ENCODE results near the gene ZNF235. TPM values are rescaled to one million over a fixed set of nuclear protein-coding genes. Genes with fewer than 3 reads are reported as not detected.
"Not testable (repeated sequence)": the region's sequence is repeated elsewhere in the genome, so short reads cannot be mapped to it uniquely, and the experiment has no call there.

ZNF235 gene
- total and polyA plus RNA-seq, 8 donors = 0.89 to 14.9 (median 1.4) TPM

DNA sequence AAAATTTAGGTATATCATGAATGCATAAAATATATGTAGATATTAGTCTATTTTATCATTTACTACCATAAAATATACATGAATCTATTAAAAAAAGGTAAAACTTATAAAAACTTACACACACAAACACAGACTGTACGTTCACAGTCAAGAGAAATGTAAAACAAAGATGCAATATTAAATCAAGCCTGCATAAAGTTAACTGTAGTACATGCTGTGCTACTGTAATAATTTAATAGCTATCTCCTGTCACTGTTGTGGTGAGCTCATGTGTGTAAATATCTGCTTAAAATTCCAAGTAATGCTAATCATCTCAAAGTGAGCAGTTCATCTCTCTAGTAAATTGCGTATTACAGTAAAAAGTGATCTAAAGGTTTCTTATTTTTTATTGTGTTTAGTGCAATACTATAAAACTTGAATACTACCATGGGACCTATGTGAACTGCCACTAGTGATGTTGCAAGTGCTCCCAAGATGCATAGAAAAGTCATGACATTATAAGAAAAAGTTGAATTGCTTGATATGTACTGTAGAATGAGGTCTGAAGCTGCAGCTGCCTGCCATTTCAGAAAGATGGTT, 45.9 kb downstream of the ZNF235 start:
- 94 to 98% (median 96%) methylated on average over 2 of the region's 2 CpGs for WGBS, 5 donors
- H3K9me3 ChIP-seq = peaks cover 20 to 98% (median 90%) of the 10 kb centered on the region in 4 donors
- H3K4me1 ChIP-seq = no peaks in the 10 kb centered on the region
- no peaks in the 10 kb centered on the region for H3K27me3 ChIP-seq
- intact Hi-C loops (cut with DNase I; ENCODE audit: low total_unique reads) = no loop called here
- TF ChIP-seq EP300 (IDR thresholded peaks at IDR 0.05) = no peak
- DNase-seq = no peak
- H3K4me3 ChIP-seq = no peak overlapping the region
- peaks cover 0 to 20% (median 5%) of the 10 kb centered on the region in 4 donors for H3K36me3 ChIP-seq
- H3K27ac ChIP-seq = no peak overlapping the region

- intact Hi-C loops (cut with DNase I; ENCODE audit: low total_unique reads) = no loop called here
- Histone ChIP-seq H3K4me3 (no peak overlapping the region), H3K27me3 (no peaks in the 10 kb centered on the region), H3K27ac (no peak overlapping the region), H3K36me3 (peaks cover 0 to 28% (median 5%) of the 10 kb centered on the region in 4 donors), H3K9me3 (peaks cover 24 to 98% (median 92%) of the 10 kb centered on the region in 4 donors), H3K4me1 (no peaks in the 10 kb centered on the region)
- TF ChIP-seq POLR2A (IDR thresholded peaks at IDR 0.05) = no peak
- no peak for TF ChIP-seq EP300 (IDR thresholded peaks at IDR 0.05)
- no peak for TF ChIP-seq CTCF (IDR thresholded peaks at IDR 0.05)
- no peak for TF ChIP-seq POLR2AphosphoS5 (IDR thresholded peaks at IDR 0.05)
- DNase-seq = no peak
- WGBS, 5 donors = 93 to 100% (median 97%) methylated on average over 1 of the region's 1 CpG
Observed at GRCh38 chr19:44258136-44258535, 46.7 kb downstream of the ZNF235 start.

DNA sequence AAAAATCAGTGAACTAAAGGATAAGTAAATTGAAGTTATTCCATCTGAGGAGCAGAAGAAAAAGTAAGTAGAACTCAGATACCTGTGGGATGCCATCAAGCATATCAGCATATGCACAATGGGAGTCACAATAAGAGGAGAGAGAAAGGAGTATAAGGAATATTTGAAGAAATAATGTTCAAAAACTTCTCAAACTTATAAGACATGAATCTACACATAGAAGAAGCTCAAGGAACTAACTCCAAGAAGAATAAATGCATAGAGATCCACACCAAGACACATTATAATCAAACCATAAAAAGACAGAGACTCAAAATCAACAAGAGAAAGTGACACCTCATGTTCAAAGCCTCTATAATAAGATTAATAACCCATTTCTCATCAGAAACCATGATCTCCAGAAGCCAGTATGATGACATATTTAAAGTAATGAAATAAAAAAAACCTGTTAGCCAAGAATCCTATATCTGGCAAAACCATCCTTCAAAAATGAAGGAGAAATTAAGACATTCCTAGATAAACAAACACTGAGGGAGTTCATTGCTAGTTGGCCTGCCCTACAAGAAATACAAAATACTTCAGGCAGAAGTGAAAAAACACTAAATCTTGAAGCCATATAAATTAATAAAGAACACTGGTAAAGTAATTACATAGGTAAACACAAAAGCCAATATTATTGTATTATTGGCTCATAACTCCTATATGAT, 49.0 kb downstream of the ZNF235 start:
- Histone ChIP-seq H3K27ac (no peak overlapping the region), H3K27me3 (no peaks in the 10 kb centered on the region), H3K4me3 (no peak overlapping the region), H3K9me3 (peaks cover 44 to 98% (median 92%) of the 10 kb centered on the region in 4 donors), H3K36me3 (peaks cover 0 to 21% (median 5%) of the 10 kb centered on the region in 4 donors), H3K4me1 (no peaks in the 10 kb centered on the region)
- no peak for DNase-seq
- TF ChIP-seq POLR2AphosphoS5 (IDR thresholded peaks at IDR 0.05) (no peak), POLR2A (IDR thresholded peaks at IDR 0.05) (no peak), EP300 (IDR thresholded peaks at IDR 0.05) (no peak), CTCF (IDR thresholded peaks at IDR 0.05) (no peak)
- intact Hi-C loops (cut with DNase I; ENCODE audit: low total_unique reads) = no loop called here

DNA sequence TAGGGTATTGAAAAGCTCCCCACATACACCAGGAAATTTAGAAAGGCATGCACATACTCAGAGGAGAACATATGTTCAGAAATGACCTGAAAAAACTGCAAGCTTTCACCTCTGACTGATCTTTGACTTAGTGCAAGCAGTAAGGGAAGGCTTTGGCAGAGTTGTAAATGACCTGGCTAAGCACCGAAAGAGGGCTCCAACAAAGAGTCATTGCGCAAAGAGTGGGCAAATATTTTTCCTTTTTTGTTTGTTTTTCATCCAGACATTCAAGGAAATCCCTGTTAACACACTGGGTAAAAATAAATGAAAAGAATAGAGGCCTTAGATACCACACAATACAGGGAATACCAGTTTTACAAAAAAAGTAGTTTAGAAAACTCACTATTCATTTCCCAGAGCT, 50.3 kb downstream of the ZNF235 start:
- H3K4me3 ChIP-seq = no peak overlapping the region

GRCh38 chr19:44253392-44253791, 51.4 kb downstream of the ZNF235 start:
- H3K27ac ChIP-seq = not testable (repeated sequence)
- H3K9me3 ChIP-seq = peaks cover 51 to 100% (median 97%) of the 10 kb centered on the region in 4 donors
- 91 to 97% (median 91%) methylated on average over 2 of the region's 2 CpGs for WGBS, 5 donors

More for the DNA sequence above, 50.3 kb downstream of the ZNF235 start:
- no peak for DNase-seq
- 70 to 95% (median 79%) methylated on average over 2 of the region's 2 CpGs for WGBS, 5 donors
- Histone ChIP-seq H3K27ac (no peak overlapping the region), H3K27me3 (no peaks in the 10 kb centered on the region), H3K4me1 (no peaks in the 10 kb centered on the region), H3K9me3 (peaks cover 49 to 98% (median 93%) of the 10 kb centered on the region in 4 donors), H3K36me3 (peaks cover 0 to 21% (median 5%) of the 10 kb centered on the region in 4 donors)
- no peak for TF ChIP-seq POLR2A (IDR thresholded peaks at IDR 0.05)
- no peak for TF ChIP-seq POLR2AphosphoS5 (IDR thresholded peaks at IDR 0.05)
- no peak for TF ChIP-seq CTCF (IDR thresholded peaks at IDR 0.05)
- no peak for TF ChIP-seq EP300 (IDR thresholded peaks at IDR 0.05)
- intact Hi-C loops (cut with DNase I; ENCODE audit: low total_unique reads) = no loop called here

GRCh38 chr19:44252332-44252731, 52.5 kb downstream of the ZNF235 start:
- intact Hi-C loops (cut with DNase I; ENCODE audit: low total_unique reads); H3K4me3 ChIP-seq; DNase-seq; H3K4me1 ChIP-seq; H3K27me3 ChIP-seq; H3K27ac ChIP-seq: not testable (repeated sequence)
- Histone ChIP-seq H3K36me3 (peaks cover 0 to 37% (median 11%) of the 10 kb centered on the region in 4 donors), H3K9me3 (peaks cover 56 to 100% (median 100%) of the 10 kb centered on the region in 4 donors)
- 92 to 98% (median 97%) methylated on average over 2 of the region's 2 CpGs for WGBS, 5 donors

More at GRCh38 chr19:44253392-44253791, 51.4 kb downstream of the ZNF235 start:
- H3K4me3 ChIP-seq; intact Hi-C loops (cut with DNase I; ENCODE audit: low total_unique reads); H3K27me3 ChIP-seq; H3K4me1 ChIP-seq; DNase-seq: not testable (repeated sequence)
- H3K36me3 ChIP-seq = peaks cover 0 to 26% (median 10%) of the 10 kb centered on the region in 4 donors
